ENCODE data around the gene VAMP8.
A peak's percentile ranks its signal among the peaks of the same experiment; 100 is the strongest.

Gene VAMP8

DNA sequence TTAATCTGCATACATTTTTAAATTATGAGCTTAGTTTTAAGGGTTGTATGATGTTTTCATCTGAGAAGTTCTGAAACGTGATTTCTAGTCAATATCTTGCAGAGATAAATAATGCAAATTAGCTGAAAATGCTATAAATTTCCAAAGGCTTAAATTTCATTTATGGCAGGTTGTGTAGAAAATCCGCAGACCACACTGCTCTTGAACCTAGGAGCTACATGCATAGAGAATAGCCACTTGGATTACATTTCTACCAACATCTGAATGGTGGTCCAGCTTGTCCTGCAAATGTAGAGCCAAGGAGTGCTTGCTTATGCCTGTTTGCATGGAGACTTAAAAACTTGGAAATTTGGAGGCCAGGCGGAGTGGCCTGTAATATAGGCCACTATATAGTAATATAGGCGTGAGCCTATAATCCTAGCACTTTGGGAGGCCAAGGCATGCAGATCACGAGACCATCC is 31.6 kb upstream of the VAMP8 start:
- H3K4me3 ChIP-seq (ENCODE audit: low read depth, low read length), result no peak overlapping the region
- peak; percentile 62 for DNase-seq (ENCODE audit: low read depth)
- TF ChIP-seq, protein P1, sequence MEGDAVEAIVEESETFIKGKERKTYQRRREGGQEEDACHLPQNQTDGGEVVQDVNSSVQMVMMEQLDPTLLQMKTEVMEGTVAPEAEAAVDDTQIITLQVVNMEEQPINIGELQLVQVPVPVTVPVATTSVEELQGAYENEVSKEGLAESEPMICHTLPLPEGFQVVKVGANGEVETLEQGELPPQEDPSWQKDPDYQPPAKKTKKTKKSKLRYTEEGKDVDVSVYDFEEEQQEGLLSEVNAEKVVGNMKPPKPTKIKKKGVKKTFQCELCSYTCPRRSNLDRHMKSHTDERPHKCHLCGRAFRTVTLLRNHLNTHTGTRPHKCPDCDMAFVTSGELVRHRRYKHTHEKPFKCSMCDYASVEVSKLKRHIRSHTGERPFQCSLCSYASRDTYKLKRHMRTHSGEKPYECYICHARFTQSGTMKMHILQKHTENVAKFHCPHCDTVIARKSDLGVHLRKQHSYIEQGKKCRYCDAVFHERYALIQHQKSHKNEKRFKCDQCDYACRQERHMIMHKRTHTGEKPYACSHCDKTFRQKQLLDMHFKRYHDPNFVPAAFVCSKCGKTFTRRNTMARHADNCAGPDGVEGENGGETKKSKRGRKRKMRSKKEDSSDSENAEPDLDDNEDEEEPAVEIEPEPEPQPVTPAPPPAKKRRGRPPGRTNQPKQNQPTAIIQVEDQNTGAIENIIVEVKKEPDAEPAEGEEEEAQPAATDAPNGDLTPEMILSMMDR (IDR thresholded peaks at IDR 0.05; ENCODE audit: low read depth, low read length), result no peak
- TF ChIP-seq POLR2A (IDR thresholded peaks at IDR 0.05; ENCODE audit: extremely low read depth, insufficient read length) (no peak), MYC (IDR thresholded peaks at IDR 0.05; ENCODE audit: low read depth, low read length) (no peak)
- TF ChIP-seq, protein P2, sequence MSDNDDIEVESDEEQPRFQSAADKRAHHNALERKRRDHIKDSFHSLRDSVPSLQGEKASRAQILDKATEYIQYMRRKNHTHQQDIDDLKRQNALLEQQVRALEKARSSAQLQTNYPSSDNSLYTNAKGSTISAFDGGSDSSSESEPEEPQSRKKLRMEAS (IDR thresholded peaks at IDR 0.05; ENCODE audit: low read depth, low read length), result no peak

DNA sequence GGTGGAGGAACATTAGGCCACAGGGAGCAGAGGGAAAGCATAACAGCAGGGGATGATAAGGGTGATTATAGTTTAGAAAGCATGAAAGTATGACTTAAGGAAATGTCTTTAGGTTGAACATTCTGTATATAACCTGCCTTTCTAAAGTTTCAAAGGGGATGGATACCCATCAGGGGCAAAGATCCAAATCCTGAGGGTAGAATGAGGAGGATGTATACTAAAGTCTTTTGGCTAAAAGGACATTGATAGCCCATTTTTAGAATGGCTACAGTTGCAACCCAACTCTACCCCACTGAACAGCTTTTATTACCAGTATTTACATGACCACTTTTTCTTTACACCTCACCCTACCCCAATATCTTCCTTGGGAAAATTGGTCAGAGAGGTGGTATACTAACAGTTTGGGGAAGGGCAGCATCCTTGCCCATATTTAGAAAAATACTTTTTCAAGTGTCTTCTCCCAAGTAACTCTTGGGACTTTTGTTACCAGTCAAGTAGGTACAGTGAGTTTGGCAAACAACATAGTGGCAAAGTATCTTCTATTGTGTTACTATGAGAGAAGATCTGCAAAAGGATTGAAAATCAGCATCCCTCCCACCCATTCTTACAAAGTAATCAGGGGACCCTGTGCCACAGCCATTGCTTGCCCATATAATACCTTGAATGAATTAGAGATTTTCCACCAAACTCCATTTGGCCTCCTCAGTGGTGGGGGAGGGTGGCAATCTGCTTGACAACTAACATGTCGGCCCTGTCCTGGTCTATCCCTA is 30.1 kb upstream of the VAMP8 start:
- no peak for TF ChIP-seq MYC (IDR thresholded peaks at IDR 0.05; ENCODE audit: low read depth, low read length)
- peak; percentile 32 for TF ChIP-seq POLR2A (IDR thresholded peaks at IDR 0.05; ENCODE audit: extremely low read depth, insufficient read length)
- peak; percentile 53 for DNase-seq (ENCODE audit: low read depth)
- H3K4me3 ChIP-seq (ENCODE audit: low read depth, low read length), result no peak overlapping the region

DNA sequence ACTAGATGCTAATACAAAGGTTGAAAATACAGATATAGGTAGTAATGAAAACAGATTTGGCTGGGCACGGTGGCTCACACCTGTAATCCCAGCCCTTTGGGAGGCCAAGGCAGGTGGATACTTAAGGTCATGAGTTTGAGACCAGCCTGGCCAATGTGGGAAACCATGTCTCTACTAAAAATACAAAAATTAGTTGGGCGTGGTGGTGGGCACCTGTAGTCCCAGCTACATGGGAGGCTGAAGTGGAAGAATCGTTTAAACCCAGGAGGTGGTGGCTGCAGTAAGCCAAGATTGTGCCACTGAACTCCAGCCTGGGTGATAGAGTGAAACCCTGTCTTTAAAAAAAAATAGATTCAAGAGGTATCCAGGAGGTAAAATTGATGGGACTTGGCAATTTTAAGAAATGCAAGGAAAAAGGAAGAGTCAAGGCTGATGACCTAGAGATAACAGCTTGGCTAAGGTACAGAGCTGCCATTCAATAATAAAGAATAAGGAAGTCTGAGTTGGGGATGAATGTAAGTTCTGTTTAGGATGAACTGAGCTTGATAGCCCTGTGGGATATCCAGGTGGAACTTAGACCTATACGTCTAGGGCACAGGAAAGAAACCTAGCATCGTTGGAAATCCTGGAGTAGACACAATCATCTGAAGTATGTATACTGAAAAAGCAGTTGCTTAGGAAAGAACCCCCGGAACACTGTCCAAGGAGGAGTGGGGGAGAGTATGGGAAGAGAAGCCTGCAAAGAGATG is 29.4 kb upstream of the VAMP8 start:
- no peak for TF ChIP-seq MYC (IDR thresholded peaks at IDR 0.05; ENCODE audit: low read depth, low read length)
- TF ChIP-seq, protein P2 (IDR thresholded peaks at IDR 0.05; ENCODE audit: low read depth, low read length), result no peak
- TF ChIP-seq, protein P1 (IDR thresholded peaks at IDR 0.05; ENCODE audit: low read depth, low read length), result no peak
- TF ChIP-seq POLR2A (IDR thresholded peaks at IDR 0.05; ENCODE audit: extremely low read depth, insufficient read length), result no peak
- H3K4me3 ChIP-seq (ENCODE audit: low read depth, low read length), result no peak overlapping the region
- peak; percentile 27 for DNase-seq (ENCODE audit: low read depth)

DNA sequence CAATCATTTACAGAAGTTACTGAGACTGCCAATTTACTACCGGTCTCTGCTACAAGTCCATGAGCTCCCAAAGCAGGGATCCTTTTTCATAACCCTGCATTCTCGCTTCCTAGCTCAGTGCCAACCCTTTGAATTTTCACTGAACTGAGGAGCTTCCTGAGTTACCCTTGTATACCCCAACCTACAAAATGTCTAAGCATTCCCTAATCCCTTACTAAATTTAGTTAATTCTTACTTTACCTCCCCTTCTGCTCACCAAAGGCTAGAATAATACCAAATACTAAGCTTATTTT is 28.8 kb upstream of the VAMP8 start:
- TF ChIP-seq, protein P1 (IDR thresholded peaks at IDR 0.05; ENCODE audit: low read depth, low read length), result no peak
- TF ChIP-seq, protein P2 (IDR thresholded peaks at IDR 0.05; ENCODE audit: low read depth, low read length), result no peak
- no peak for TF ChIP-seq MYC (IDR thresholded peaks at IDR 0.05; ENCODE audit: low read depth, low read length)
- TF ChIP-seq POLR2A (IDR thresholded peaks at IDR 0.05; ENCODE audit: extremely low read depth, insufficient read length), result no peak
- no peak overlapping the region for H3K4me3 ChIP-seq (ENCODE audit: low read depth, low read length)
- peak; percentile 28 for DNase-seq (ENCODE audit: low read depth)

DNA sequence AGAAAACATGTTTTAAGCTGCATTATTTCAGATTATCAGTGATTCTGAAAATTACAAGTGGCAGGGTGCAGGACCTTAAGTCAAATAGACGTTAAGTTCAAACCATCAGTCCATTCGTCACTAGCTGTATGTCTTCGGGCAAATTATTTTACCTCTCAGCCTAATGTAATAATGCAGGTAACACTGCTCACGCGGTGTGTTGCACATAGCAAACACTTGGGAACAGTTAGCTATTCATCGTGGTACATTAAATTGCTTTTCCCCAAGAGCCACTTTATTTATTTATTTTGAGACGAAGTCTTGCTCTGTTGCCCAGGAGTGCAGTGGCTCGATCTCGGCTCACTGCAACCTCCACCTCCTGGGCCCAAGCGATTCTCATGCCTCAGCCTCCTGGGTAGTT is 28.3 kb upstream of the VAMP8 start:
- no peak overlapping the region for H3K4me3 ChIP-seq (ENCODE audit: low read depth, low read length)
- no peak for DNase-seq (ENCODE audit: low read depth)
- TF ChIP-seq, protein P2 (IDR thresholded peaks at IDR 0.05; ENCODE audit: low read depth, low read length), result no peak
- TF ChIP-seq, protein P1 (IDR thresholded peaks at IDR 0.05; ENCODE audit: low read depth, low read length), result no peak
- no peak for TF ChIP-seq POLR2A (IDR thresholded peaks at IDR 0.05; ENCODE audit: extremely low read depth, insufficient read length)
- TF ChIP-seq MYC (IDR thresholded peaks at IDR 0.05; ENCODE audit: low read depth, low read length), result no peak

DNA sequence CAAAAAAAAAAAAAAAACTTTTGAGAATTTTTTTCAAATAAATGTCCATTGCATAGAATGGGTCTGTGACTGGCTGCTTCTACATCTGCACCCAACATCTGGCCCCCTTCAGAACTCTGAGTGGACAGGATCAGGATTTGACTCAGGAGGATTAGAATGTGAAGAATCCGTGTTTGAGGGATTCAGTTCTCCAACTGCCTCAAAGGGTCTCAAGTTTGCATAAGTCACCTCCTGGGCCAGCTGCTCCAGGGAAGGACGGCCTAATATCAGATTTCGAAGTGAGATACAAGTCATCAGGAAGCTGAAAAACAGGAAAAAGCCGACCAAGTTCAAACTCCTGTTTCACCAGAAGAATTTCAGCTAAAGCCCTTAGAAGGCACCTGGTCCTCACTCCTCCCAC is 27.6 kb upstream of the VAMP8 start:
- DNase-seq (ENCODE audit: low read depth), result no peak
- TF ChIP-seq POLR2A (IDR thresholded peaks at IDR 0.05; ENCODE audit: extremely low read depth, insufficient read length), result no peak
- TF ChIP-seq, protein P1 (IDR thresholded peaks at IDR 0.05; ENCODE audit: low read depth, low read length), result no peak
- TF ChIP-seq, protein P2 (IDR thresholded peaks at IDR 0.05; ENCODE audit: low read depth, low read length), result no peak
- TF ChIP-seq MYC (IDR thresholded peaks at IDR 0.05; ENCODE audit: low read depth, low read length), result no peak

More for the DNA sequence above, 27.6 kb upstream of the VAMP8 start:
- no peak overlapping the region for H3K4me3 ChIP-seq (ENCODE audit: low read depth, low read length)
